Measurements from ENCODE around the gene IL15RA. TPM values are rescaled to one million over a fixed set of nuclear protein-coding genes. Genes with fewer than 3 reads are reported as not detected.
"Not testable (repeated sequence)": the region's sequence is repeated elsewhere in the genome, so short reads cannot be mapped to it uniquely, and the experiment has no call there.

The IL15RA gene
- total and polyA plus RNA-seq, 2 donors (not counting 1 experiment from before 2014, with no cell fraction given), result 9.3 to 9.6 TPM

GRCh38 chr10:5946786-5947185, 30.6 kb downstream of the IL15RA start:
- DNase-seq, result no peak
- Histone ChIP-seq H4K20me1 (ENCODE audit: control insufficient read depth, insufficient read depth, low read length, poor library complexity, severe bottlenecking) (no peaks in the 10 kb centered on the region), H3K36me3 (replicated peaks in 1 of 2; ENCODE audit: control extremely low read depth in 1 of 2, control insufficient read depth in 1 of 2, extremely low read depth in 1 of 2, insufficient read depth in 2 of 2, low read length in 1 of 2) (no peaks in the 10 kb centered on the region), H3K27ac (ENCODE audit: low read length in 2 of 2) (no peak overlapping the region), H3K4me1 (ENCODE audit: control insufficient read depth in 2 of 2, insufficient read depth in 2 of 2, low read length in 2 of 2) (peaks cover 4 to 5% of the 10 kb centered on the region in 2 donors), H3K27me3 (replicated peaks in 1 of 4; ENCODE audit: control extremely low read depth in 1 of 4, control insufficient read depth in 3 of 4, insufficient read depth in 4 of 4, low read length in 3 of 4) (no peaks in the 10 kb centered on the region), H3K9me3 (ENCODE audit: control extremely low read depth in 1 of 3, control insufficient read depth in 2 of 3, insufficient read depth in 1 of 3, low read length in 2 of 3) (no peaks in the 10 kb centered on the region), H3K4me2 (replicated peaks; ENCODE audit: low read depth, low read length, poor library complexity, severe bottlenecking) (no peak overlapping the region), H3K4me3 (ENCODE audit: control extremely low read depth in 1 of 5, extremely low read depth in 1 of 5, insufficient read depth in 1 of 5, low read depth in 2 of 5, low read length in 4 of 5) (no peak overlapping the region), H2AFZ (ENCODE audit: insufficient read depth, low read depth, low read length, poor library complexity, severe bottlenecking) (no peak overlapping the region), H3K9ac (ENCODE audit: low read length) (no peak overlapping the region), H3K79me2 (ENCODE audit: control insufficient read depth, insufficient read depth, low read length) (no peaks in the 10 kb centered on the region)
- Mint-ChIP-seq H3K4me1 (peaks cover 7% of the 10 kb centered on the region), H3K27me3 (no peaks in the 10 kb centered on the region), H3K9me3 (ENCODE audit: insufficient read depth) (no peaks in the 10 kb centered on the region), H3K4me3 (no peak overlapping the region), H3K27ac (no peak overlapping the region)
- ATAC-seq (ENCODE audit: low read depth), result no peak
- POLR2A ChIA-PET, result no interaction called here
- 96% methylated on average over 5 of the region's 8 CpGs for WGBS (ENCODE audit: insufficient coverage)
- TF ChIP-seq CTCF (IDR thresholded peaks at IDR 0.05), result no peak
- TF ChIP-seq EZH2 (IDR thresholded peaks at IDR 0.05; ENCODE audit: borderline replicate concordance, insufficient read depth, low read depth, low read length, poor library complexity, severe bottlenecking), result no peak
- intact Hi-C loops (cut with micrococcal nuclease), result no loop called here
- CTCF ChIA-PET, result no interaction called here

- H3K79me2 ChIP-seq (ENCODE audit: control insufficient read depth, insufficient read depth, low read length); H3K36me3 ChIP-seq (replicated peaks in 1 of 2; ENCODE audit: control extremely low read depth in 1 of 2, control insufficient read depth in 1 of 2, extremely low read depth in 1 of 2, insufficient read depth in 2 of 2, low read length in 1 of 2); H3K4me2 ChIP-seq (replicated peaks; ENCODE audit: low read depth, low read length, poor library complexity, severe bottlenecking); H3K27ac ChIP-seq (ENCODE audit: low read length in 2 of 2); H3K9ac ChIP-seq (ENCODE audit: low read length); ATAC-seq (ENCODE audit: low read depth); H3K9me3 ChIP-seq (ENCODE audit: control extremely low read depth in 1 of 3, control insufficient read depth in 2 of 3, insufficient read depth in 1 of 3, low read length in 2 of 3); H3K4me1 Mint-ChIP-seq; H3K9me3 Mint-ChIP-seq (ENCODE audit: insufficient read depth); H3K4me1 ChIP-seq (ENCODE audit: control insufficient read depth in 2 of 2, insufficient read depth in 2 of 2, low read length in 2 of 2); H3K27me3 ChIP-seq (replicated peaks in 1 of 4; ENCODE audit: control extremely low read depth in 1 of 4, control insufficient read depth in 3 of 4, insufficient read depth in 4 of 4, low read length in 3 of 4); H3K4me3 ChIP-seq (ENCODE audit: control extremely low read depth in 1 of 5, extremely low read depth in 1 of 5, insufficient read depth in 1 of 5, low read depth in 2 of 5, low read length in 4 of 5); H4K20me1 ChIP-seq (ENCODE audit: control insufficient read depth, insufficient read depth, low read length, poor library complexity, severe bottlenecking); intact Hi-C loops (cut with micrococcal nuclease); H2AFZ ChIP-seq (ENCODE audit: insufficient read depth, low read depth, low read length, poor library complexity, severe bottlenecking); H3K27ac Mint-ChIP-seq; DNase-seq; H3K27me3 Mint-ChIP-seq: not testable (repeated sequence)
- peak overlapping the region; percentile 51 for H3K4me3 Mint-ChIP-seq
- 96% methylated on average over 8 of the region's 10 CpGs for WGBS (ENCODE audit: insufficient coverage)
- CTCF ChIA-PET, result interaction anchor here (0.6 kb wide), 1 partner anchor 108 kb away, joined by 3 read pairs; no protein-coding TSS in a partner anchor
- POLR2A ChIA-PET, result interaction anchor here (0.5 kb wide), 1 partner anchor 363 kb away, joined by 3 read pairs; no protein-coding TSS in a partner anchor
Measured at GRCh38 chr10:5946419-5946775, 30.9 kb downstream of the IL15RA start.

Measured in B cell (primary cell).